ENCODE measurements around the gene LSM14A.
"Not testable (repeated sequence)": the region's sequence is repeated elsewhere in the genome, so short reads cannot be mapped to it uniquely, and the experiment has no call there.

The LSM14A gene

DNA sequence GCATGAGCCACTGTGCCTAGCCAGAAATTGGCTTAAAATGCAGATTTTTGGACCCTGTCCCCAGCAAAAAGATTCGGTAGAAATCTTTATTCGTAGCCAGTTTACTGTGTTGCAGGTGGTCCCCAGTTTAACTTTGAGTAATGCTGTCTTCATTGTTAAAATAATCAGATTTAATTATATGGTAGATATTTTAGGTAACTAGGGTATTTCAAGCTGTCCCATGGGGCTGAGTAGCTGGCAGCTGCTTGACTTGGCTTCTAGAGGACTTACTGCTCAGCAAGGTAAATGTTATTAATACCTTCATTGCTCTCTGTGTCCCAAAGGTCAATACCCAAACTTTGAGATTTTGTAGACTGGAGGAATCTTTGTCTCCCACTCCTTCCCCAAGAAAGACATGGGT is 21.1 kb downstream of the LSM14A start:
- FAIRE-seq, result no peak

GRCh38 chr19:34193876-34194275 is 21.6 kb downstream of the LSM14A start:
- no peak for FAIRE-seq

DNA sequence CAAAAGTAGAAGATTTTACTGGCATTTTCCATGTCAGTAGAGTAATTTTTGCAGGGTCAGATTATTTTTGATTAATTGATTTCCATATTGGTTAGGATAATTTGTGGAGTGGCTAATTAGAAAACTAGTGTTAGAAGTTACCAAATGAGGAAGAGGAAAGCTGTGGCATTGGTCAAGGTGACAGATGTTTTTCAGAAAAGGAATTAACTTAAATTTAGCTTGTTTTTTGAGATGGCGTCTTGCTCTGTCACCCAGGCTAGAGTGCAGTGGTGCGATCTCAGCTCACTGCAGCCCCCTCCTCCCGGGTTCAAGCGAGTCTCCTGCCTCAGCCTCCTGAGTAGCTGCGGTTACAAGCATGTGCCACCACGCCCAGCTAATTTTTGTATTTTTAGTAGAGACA is 28.8 kb downstream of the LSM14A start:
- no peak for FAIRE-seq

- not testable (repeated sequence) for FAIRE-seq
These were observed 33.0 kb downstream of the LSM14A start for GRCh38 chr19:34205324-34205723.

GRCh38 chr19:34208291-34208884 is 36.1 kb downstream of the LSM14A start:
- FAIRE-seq, result no peak

GRCh38 chr19:34209726-34210125 is 37.4 kb downstream of the LSM14A start:
- no peak for FAIRE-seq

- no peak for FAIRE-seq
These were observed 41.0 kb downstream of the LSM14A start for GRCh38 chr19:34213283-34213682.

- no peak for FAIRE-seq
These were observed 41.7 kb downstream of the LSM14A start for GRCh38 chr19:34214040-34214439.

- FAIRE-seq, result no peak
These were observed 42.8 kb downstream of the LSM14A start for GRCh38 chr19:34215006-34215665.

DNA sequence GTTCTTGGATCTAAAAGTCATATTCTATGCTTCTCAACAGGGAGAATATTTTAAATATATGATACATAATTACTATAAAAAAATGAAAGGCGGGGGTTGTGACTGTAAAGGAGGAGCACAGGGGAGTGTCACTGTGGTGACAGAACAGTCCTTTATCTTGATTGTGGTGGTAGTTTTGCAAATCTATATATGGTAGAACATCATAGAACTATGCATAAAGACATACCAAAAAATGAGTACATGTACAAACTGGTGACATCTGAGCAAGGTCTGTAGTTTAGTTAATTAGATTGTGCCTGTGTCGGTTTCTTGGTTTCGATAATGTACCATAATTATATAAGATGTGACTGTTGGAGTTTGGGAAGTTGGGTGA is 43.3 kb downstream of the LSM14A start:
- no peak for FAIRE-seq

DNA sequence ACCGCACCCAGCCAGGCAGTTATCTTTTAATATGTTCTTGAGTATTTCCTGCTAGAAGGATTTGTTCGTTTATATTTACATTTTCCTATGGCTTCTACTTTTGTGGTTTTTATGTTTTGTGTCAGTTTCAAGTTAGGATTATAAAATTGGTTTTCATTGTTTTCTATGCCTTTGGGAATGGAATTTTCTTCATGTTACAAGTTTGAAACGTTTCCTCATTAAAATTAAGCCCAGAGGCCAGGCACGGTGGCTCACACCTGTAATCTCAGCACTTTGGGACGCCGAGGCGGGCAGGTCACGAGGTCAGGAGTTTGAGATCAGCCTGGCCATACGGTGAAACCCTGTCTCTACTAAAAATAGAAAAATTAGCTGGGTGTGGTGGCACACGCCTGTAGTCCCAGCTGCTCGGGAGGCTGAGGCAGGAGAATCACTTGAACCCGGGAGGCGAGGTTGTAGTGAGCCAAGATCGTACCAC is 44.5 kb downstream of the LSM14A start:
- FAIRE-seq, result not testable (repeated sequence)

DNA sequence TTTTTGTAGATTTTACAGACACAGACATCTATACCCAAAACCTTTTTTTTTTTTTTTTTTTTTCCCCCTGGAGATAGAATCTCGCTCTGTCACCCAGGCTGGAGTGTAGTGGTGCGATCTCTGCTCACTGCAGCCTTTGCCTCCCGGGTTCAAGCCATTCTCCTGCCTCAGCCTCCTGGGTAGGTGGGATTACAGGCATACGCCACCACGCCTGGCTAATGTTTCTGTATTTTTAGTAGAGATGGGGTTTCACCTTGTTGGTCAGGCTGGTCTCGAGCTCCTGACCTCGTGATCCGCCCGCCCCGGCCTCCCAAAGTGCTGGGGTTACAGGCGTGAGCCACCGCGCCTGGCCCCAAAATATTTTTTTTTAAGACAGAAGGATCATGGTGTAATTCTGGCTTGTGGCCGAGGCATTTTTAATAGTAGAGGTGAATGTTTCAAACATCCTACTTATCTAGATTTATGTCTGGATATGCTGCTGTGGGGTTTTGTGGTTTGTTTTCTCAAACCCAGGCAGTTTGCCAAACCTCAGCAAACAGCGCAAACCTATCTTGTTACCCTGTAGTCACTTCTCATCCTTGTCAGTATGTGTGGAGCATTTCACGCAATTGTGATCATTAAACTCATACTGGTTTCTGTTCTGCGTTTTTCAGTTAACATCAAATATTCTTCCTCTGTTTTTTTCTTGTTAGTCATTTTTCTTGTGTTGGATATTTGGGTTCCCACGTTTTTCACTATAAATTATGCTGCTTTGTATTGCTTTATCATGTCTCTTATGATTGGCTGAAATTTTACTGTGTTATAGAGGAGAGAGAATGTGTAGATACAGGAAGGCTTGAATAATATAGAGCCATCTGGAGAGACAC is 45.9 kb downstream of the LSM14A start:
- FAIRE-seq, result no peak

- FAIRE-seq, result no peak
These were observed 46.5 kb downstream of the LSM14A start for GRCh38 chr19:34218818-34219164.

- FAIRE-seq, result no peak
These were observed 48.3 kb downstream of the LSM14A start for GRCh38 chr19:34220472-34221063.

DNA sequence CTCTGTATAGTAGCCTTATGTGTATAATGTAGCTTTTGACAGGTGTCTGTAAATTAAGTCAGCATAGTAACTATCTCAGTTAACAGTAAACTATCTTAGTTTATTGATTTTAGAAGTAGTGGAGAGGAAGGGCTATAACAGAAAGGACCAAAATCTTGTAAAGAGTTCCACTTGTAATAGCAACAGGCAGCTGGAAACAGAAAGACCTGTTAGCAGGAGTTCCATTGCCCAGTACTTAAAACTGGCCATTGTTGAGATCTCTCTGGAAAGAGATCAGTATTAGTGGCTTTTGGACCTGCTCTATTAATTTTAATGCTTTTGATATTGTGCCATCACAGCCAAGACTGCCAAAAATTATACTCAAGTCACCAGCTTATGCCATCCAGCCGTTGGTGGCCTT is 50.1 kb downstream of the LSM14A start:
- no peak for FAIRE-seq

DNA sequence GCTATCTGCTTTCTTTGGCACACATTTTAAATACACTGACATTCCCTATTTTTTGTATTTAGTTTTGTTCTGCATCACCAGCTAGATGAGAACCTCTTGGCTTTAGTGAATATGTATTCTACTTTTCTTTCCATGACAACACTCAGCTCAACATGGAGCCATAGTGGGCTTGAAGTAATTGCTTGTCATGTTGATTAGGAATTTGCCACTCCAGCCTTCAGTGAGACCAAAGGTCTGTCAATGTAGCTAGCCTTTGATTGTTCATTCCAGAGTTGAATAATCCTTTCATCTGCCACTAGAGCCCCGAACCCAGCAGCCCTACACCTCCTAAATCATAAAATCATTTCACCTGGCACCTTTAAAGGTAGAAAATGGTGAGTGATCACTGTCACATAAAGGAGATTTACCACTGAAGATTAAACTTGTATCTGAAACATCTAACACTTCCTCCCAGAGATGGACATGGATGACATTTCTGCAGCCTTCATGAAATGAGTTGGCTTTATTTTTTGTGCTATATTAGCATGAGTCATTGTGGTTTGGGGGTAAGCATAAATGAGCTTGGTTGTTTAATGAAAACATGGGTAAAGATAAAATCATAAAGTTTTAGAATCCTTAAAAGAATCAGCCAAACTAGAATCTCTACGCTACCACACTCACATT is 52.8 kb downstream of the LSM14A start:
- FAIRE-seq, result no peak

DNA sequence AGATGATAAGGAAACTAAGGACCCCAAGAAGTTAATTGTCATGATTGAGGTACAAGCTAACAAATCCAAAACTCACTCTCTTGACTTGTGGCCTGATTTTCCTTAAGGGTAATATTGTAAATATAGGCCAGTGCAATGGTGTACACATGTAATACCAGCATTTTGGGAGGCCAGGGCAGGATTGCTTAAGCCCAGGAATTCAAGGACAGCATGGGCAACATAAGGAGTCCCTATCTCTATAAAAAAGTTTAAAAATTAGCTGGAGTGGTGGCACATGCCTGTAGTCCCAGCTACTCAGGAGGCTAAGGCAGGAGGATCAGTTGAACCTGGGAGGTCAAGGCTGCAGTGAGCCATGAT is 53.3 kb downstream of the LSM14A start:
- FAIRE-seq, result no peak

DNA sequence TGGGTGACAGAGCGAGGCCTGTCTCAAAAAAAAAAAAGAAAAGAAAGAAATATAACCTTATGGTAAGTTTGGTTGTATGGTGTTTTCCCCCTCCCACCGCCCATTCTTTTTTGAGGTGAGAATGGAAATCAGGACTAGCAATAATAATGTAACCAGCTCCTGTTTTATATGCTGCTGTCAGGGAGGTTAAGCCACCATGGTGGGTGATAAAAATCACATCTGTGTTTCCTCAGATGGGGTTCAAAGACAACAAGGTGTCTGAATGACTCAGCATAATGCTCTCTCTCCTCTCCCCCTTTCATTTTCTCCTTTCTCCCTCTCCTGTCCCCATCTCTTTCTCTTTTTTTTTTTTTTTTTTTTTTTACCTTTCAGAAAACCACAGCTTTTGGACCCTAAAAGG is 53.7 kb downstream of the LSM14A start:
- no peak for FAIRE-seq

GRCh38 chr19:34228347-34228746 is 56.0 kb downstream of the LSM14A start:
- FAIRE-seq, result no peak

- FAIRE-seq, result no peak
These were observed 56.5 kb downstream of the LSM14A start for GRCh38 chr19:34228762-34229161.

GRCh38 chr19:34229721-34230120 is 57.4 kb downstream of the LSM14A start:
- no peak for FAIRE-seq

- no peak for FAIRE-seq
These were observed 58.5 kb downstream of the LSM14A start for GRCh38 chr19:34230820-34231219.

DNA sequence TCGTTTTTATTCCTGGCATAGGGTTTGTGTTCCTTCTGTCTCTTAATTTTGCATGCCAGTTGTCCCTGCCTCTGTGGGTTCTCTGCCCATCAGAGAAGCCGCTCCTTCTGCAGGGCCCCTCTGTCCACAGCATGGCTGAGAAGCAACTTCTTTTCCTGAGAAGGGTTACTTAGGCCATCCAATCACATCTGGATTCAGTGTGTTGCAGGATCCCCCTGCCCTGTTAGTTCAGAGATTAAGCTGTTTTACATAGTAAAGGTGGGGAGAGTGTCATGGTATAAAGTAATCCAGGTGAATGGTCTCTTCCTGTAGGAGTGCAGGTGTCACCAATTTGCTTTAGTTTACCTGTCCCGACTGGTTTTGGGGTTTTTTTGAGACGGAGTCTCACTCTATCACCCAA is 59.1 kb downstream of the LSM14A start:
- FAIRE-seq, result no peak
